ENCODE data around the gene DHRS9. TPM values are rescaled to one million over a fixed set of nuclear protein-coding genes. Genes with fewer than 3 reads are reported as not detected.

Gene DHRS9
- total and polyA plus RNA-seq, 2 donors (not counting 1 experiment from before 2014, with no cell fraction given) = 0.25 to 0.94 TPM

Other genes starting within 250 kb of the DHRS9 start
- 0.22 and 0.64 TPM in 2 replicates for gene SPC25, start 179.1 kb upstream of the DHRS9 start, total RNA-seq
- 0.12 and 0.16 TPM in 2 replicates for gene SPC25, start 179.1 kb upstream of the DHRS9 start, polyA plus RNA-seq
- not detected in 2 replicates for gene G6PC2, start 168.3 kb upstream of the DHRS9 start, total RNA-seq
- not detected in 2 replicates for gene G6PC2, start 168.3 kb upstream of the DHRS9 start, polyA plus RNA-seq
- gene ABCB11, start 38.2 kb upstream of the DHRS9 start, total RNA-seq = not detected in 2 replicates
- gene ABCB11, start 38.2 kb upstream of the DHRS9 start, polyA plus RNA-seq = not detected in 2 replicates

Data from B cell (primary cell).